GM19240 (cell line): ENCODE results near the gene PAM16.
"Not testable (repeated sequence)": the region's sequence is repeated elsewhere in the genome, so short reads cannot be mapped to it uniquely, and the experiment has no call there.

Source experiments
- DNase-seq: peaks from one replicate; pipeline ENCODE4 v3.0.0; 2011; ENCODE audit warnings: low spot score; ENCODE audit not compliant: insufficient read length

Gene PAM16

DNA sequence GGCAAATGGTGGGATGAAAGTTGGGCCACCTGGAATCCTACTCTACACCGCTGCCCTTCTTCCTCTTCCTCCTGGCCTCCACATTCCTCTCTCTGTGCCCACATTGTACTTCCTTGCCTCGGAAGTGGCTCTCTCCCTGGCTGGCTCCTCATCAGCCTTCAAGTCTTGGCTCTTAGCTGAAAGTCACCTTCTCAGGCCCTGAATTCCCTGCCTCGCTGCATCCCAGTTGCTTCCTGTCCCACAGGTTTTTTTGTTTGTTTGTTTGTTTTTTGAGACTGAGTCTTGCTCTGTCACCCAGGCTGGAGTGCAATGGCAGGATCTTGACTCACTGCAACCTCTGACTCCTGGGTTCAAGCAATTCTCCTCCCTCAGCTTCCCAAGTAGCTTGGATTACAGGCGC lies 2.6 kb upstream of the PAM16 start:
- no peak for DNase-seq

DNA sequence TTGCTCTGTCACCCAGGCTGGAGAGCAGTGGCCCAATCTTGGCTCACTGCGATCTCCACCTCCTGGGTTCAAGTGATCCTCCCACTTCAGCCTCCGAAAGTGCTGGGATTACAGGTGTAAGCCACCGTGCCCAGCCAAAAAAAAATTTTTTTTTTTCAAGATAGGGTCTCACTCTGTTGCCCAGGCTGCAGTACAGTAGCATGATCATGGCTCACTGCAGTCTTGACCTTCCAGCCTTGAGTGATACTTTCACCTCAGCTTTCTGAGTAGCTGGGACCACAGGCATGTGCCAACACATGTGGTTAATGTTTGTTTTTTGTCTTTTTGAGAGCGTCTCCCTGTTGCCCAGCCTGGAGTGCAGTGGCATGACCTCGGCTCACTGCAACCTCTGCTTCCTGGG lies 1.7 kb upstream of the PAM16 start:
- no peak for DNase-seq

DNA sequence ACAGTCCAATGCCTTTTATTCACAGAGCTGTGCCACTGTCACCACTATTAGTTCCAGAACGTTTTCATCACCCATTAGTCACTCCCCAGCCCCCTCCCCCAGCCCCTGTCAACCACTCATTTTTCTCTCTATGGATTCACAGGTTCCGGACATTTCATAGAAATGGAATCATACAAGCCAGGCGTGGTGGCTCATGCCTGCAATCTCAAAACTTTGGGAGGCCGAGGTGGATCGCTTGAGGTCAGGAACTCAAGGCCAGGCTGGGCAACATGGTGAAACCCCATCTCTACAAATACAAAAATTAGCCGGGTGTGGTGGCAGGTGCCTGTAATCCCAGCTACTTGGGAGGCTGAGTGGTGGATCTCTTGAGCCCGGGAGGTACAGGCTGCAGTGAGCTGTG lies 759 bp upstream of the PAM16 start:
- no peak for DNase-seq

DNA sequence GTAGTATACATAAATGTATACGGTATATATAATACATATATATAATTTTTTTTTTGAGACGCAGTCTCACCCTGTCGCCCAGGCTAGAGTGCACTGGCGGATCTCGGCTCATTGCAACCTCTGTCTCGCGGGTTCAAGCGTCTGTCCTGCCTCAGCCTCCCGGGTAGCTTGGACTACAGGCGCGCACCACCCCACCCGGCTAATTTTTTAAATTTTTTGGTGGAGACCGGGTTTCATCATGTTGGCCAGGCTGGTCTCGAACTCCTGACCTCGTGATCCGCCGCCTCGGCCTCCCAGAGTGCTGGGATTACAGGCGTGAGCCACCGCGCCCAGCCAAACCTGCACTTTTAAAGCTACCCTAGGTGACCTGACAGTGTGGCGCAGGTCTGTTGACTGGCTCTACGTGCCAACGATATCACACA lies 745 bp downstream of the PAM16 start:
- DNase-seq, result no peak

DNA sequence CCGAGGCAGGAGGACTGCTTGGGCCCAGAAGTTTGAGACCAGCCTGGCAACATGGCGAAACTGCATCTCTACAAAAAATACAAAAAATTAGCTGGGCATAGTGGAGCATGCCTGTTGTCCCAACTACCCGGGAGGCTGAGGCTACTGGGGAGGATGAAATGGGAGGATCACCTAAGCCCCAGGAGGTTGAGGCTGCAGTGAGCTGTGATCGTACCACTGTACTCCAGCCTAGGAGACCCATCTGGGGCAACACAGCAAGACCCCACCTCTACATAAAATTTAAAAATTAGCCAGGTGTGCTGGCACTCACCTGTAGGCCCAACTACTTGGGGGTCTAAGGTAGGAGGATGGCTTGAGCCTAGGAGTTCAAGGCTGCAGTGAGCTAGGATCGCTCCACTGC lies 1.8 kb downstream of the PAM16 start:
- DNase-seq, result no peak

DNA sequence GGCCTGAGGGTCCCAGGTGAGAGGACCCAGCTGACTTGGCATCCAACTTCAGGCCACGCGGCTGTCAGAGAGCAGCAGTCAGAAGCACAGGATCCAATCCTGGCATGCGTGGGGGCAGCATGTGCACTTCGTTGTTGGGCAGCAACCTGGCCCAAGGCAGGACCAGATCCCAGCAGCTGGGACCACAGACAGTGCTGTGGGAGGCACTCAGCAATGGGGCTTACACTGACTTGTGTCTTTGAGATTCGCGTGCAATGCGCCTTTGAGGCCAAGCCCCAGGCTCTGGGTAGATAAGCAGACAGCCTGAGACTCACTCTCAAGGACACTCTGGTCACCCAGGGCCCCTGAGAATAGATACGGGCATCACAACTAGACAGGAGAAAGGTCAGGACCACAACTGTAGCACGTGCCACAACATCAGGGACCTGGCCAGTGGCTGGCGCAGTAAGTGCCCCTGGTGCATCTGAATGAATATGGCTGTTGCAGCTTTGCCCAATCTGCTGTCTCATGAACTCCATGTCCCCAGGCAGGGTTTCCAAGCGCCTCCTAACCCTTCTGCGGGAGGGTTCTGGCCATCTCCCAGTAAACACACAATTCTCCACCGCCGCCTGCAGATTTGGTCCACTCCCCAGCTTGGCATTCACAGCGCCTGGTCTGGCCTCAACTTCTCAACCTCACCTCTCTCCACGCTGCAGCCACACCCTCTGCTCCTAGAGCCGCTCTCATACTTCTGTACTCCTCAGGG lies 3.2 kb downstream of the PAM16 start:
- no peak for DNase-seq

DNA sequence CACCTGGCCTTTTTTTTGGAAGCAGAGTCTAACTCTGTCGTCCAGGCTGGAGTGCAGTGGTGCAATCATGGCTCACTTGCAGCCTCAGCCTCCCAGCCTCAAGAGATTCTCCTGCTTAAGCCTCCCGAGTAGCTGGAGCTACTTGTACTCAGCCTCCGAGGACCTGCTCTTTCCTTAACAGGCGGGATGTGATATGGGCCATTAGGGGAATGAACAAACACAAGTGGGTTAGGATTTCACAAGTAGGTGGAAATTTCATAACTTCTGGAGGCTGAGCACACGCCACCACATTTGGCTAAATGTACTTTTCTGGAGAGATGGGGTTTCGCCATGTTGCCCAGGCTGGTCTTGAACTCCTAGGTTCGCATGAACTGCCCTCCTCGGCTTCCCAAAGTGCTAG lies 4.1 kb downstream of the PAM16 start:
- DNase-seq, result no peak

DNA sequence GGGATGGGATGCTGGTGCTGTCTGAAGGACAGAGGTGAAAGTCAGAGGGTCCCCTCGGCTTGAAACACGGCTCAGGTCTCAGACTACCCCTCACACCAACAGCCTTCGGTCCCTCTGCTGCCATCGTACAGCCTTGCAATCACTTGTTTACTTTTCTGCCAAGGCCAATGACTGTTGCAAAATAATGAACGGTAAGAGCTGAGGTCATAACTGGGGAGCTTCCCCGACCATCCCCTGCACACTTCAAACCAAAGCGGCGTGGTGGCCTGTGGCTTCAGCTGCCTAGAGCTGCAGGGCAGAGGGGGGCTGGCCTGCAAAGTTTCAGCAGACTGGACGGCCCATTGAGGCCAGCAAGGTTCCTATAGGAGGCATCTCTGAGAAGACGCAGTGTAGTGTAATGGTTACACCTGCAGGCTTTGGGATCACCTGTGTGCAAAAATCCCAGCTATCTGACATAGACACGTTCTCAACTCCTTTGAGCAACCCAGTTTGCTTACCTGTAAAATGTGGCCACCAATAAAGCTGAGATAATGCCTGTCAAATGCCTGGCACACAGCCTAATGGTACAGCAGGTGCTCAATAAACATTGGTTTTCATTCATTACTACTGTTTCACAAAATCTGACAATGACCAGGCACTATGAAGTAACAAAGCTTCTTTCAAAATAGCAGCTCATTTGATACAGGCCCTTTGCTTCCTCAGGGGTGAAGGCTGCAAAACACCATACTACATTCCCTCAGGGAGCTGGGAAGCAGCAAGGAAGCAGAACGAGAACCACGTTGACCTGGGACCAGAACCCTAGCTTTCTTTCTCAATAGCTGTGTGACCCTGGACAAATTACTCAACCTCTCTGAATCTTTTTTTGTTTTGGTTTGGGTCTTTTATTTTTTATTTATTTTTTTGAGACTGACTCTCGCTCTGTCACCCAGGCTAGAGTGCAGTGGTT lies 5.0 kb downstream of the PAM16 start:
- no peak for DNase-seq

DNA sequence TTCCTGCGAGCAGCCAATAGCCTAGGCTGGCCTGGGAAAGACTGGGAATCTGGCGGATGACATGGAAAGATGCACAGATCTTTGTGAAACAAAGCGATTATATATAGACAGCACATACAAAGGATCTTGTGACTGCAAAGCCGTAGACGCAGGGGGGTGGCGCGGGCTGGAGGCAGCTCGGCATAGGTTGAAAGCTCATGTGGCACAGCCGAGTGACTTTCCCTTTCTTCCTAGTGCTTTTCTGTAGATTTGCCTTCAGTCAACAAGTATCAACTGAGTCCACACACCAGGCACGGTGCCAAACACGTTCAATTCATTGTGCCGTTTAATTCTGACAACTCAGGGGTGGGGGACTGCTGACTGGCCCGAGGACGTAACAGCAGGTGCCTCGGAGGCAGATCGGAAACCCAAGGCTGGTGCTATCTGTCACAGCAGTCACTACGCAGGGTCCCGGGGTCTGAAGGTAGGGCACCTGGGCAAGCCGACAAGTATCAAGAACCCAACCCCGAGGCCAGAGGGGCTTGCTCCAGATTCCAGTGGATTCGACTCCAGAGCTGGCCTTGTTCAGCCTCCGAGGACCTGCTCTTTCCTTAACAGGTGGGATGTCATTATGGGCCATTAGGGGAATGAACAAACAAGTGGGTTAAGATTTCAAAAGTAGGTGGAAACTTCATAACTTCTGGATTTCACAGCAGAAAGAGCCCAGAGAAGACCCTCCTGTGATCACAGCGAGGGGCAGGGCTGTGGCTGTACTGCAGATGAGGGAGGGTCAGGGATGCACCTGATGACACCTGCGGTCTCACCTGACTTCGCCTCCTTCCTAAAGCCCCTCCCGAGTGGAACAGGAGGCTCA lies 5.9 kb downstream of the PAM16 start:
- no peak for DNase-seq

DNA sequence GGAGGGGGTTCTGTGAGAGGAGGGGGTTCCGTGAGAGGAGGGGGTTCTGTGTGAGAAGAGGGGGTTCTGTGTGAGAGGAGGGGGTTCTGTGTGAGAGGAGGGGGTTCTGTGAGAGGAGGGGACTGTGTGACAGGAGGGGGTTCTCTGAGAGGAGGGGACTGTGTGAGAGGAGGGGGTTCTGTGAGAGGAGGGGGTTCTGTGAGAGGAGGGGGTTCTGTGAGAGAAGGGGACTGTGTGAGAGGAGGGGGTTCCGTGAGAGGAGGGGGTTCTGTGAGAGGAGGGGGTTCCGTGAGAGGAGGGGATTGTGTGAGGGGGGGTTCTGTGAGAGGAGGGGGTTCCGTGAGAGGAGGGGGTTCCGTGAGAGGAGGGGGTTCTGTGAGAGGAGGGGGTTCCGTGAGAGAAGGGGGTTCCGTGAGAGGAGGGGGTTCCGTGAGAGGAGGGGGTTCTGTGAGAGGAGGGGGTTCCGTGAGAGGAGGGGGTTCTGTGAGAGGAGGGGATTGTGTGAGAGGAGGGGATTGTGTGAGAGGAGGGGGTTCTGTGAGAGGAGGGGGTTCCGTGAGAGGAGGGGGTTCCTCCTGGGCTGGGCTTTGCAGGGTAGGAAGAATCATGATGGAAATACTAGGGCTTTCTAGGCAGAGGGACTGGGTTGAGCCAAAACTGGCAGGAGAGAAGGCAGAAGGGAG lies 6.7 kb downstream of the PAM16 start:
- not testable (repeated sequence) for DNase-seq

DNA sequence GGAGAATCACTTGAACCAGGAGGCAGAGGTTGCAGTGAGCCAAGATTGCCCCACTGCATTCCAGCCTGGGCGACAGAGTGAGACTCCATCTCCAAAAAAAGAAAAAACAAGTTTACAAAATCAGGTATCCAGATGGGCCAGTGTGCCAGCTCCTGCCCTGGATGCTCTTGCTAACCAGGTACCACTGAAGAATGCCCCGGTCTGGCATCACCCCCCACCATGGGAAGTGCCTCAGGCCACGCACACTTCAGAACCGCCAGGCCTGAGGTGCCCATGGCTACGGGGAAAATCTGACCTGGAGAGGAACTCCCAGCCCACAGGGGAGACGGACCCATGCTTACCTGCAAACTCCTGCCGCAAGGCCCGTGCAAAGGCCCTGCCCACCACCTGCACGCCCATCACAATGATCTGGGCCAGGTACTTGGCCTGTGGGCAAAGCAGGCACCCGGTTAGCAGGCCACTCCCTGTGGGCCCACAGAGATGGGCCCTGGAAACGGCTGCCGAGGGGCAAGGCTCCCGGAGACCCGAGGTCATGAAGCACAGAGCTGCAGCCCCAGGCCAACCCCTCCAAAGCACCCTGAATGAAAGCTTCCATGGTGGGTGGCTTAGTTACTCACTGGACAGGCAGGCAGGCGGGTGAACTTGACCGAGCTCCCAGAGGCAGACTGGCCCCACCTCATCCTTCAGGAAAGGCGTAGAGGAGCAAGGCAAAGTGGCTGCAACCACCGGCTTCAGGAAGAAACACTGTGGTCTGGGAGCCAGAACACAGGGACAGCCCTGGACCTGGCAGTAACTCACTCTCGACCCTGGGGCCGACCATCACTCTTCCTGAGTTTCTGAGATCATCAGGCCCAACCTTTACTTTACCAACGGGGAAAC lies 8.0 kb downstream of the PAM16 start:
- DNase-seq, result no peak

DNA sequence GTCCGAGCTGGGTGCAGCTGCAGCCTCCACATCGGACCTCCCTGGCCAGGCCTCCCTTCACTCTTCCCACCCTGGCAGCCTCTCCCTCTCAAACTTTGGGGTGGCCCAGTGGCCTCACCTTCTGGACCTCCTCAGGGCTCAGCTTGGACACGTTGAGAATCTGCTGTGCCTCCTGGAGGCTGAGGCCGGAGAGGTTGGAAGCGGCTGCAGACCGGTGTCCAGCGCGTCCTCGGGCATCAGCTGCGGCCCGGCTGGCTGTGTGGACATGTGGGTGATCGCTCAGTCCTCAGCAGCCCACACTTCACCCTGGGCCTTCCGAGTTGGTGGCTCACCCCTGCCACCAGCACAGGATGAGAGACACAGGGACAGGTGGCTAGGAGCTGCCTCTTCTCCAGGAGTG lies 9.9 kb downstream of the PAM16 start:
- no peak for DNase-seq

DNA sequence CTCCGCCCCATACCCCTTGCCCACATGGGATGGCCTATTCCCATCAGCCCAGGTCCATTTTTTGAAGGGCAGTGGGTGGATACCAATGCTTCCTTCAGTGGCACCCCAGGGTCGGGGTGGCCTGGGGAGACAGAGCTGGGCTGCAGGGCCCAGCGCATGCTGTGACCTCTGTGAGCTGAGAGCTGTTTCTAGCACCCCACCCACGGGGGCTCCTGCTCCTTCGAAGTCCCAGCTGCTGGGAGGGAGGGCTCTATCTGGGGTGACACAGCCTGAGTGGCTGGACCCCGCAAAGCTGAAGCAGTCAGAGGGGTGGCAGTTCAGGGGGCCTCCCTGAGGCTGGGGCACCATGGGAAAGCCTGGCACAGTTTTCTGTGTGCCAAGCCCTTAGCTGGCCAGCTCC lies 10.7 kb downstream of the PAM16 start:
- no peak for DNase-seq

DNA sequence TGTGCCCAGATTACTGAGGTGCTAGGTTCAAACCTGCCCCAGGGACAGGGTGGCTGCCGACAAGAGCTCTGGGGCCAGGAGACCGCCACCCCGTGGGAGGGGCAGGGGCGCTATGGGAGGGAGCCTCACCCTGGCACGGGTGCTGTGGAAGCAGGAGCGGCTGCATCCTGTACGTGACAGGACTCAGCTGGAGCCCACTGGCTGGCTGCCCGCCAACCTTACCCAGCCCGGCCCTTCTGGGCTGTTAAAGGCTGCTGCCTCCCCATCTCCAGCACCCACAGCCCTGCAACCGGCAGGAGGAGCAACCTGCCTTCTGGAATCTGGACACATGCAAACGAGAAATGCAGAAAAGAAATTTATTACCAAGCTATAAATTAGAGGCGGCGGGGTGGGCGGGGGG lies 11.2 kb downstream of the PAM16 start:
- no peak for DNase-seq

DNA sequence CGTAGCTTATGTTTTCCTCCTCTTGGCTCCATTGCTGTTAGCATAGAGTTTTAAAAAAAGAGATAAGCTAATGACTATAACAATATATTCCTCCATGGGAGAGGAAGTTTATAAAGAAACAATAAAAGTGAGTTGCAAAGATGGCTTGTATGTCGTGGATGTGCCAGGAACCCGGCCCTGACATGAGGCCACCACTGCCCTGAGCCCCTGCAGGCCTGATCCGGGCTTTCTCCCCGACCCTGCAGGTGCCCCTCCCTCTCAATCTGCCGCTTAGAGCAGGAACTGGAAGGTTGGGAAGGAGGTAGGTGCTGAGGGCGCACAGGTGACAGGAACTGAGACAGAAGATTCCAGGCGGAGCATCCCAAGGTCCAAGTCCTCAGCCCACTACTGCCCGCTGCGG lies 11.7 kb downstream of the PAM16 start:
- no peak for DNase-seq

DNA sequence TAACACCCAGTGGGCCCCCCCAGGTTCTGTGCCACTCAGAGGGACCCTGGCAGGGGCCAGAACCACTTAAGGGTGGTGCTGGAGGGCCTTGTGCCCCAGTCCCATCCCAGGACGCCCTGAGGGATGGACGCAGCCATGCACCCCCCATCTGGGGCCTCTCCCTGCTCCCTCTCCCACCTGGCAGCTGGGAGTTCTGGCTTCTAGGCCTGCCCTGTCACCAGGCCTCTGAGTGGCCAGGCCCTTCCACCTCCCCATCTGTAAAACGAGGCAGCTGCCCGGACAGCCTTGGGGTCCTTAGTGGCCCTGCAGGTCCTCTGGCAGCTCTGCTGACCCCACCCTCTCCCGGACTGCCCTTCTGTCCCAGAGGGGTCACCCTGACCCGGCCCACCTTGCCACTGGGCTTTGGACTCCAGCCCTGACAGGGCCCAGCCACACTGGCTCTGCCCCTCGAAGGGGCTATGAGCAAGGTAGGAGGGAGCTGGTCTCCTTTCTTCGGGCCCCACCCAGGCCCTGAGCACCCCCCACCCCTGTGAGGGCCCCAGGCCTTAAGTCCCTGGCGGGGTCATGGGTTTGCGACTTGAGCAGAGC lies 12.3 kb downstream of the PAM16 start:
- no peak for DNase-seq

DNA sequence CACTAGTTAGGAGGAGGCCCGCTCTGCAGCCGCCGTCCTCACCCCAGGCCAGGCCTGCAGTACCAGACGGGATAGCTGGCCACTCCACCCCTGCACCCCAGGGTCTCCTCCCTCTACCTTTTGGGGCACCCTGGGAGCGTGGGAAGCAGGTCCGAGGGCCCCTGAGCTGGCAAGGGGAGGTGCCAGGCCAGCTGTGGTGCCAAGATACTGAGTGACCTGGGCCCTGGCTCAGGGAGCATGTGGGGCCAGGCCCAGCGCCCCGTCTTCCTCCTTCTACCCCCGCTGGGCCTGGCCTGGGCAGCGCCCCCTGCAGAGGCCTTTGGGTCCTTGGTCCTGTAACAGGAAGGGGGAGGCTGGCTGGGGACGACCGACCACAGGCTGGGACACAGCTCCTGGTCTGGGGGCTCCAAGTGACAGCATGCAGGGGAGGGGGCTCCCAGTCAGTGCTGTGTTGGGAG lies 13.0 kb downstream of the PAM16 start:
- DNase-seq, result no peak

DNA sequence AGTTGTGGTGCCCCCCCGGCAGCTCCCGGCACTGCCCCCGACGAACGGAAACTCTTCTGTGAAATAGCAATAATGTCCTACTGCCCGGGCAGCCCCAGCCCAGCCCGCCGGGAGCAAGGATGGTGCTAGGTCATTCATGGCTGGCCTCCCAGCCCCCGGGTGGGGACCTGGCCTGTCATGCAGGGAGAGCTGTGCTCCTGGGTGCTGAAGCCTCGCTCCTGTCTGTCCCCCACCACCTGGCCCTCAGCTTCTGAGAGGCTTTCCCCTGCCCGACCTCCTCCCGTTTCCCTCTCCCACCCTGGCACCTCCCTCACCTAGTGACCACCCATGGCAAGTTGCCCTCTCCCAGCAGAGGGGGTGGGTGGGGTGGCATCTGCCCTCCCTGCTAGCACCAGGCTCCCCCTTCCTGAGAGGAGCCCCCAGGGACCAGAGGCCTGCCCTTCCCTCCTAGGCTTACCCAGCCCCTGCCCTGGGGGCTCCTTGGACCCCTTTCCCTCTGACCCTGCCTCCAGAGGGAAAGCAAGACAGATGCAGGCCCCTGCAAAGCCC lies 13.5 kb downstream of the PAM16 start:
- DNase-seq, result no peak
